Panc1 (cell line): ENCODE results near the gene ALDH18A1.

Experiments
- CTCF ChIP-seq: fragments of 450-650 bp; IDR thresholded peaks from 2 replicates; pipeline ENCODE4 v1.5.1; 2017; ENCODE audit warnings: mild to moderate bottlenecking
- SIN3A ChIP-seq: IDR thresholded peaks from 2 replicates; pipeline ENCODE4 v1.6.1; 2012; ENCODE audit warnings: low read depth, mild to moderate bottlenecking, low read length, moderate library complexity, borderline replicate concordance; ENCODE audit not compliant: insufficient read depth
- TF ChIP-seq, protein P1 (sequence below), 2 experiments: IDR thresholded peaks; 2 replicates each; pipeline ENCODE4 v1.6.1; 2011 to 2012; ENCODE audit warnings: low read depth in 2 of 2, control low read depth in 1 of 2, low read length in 1 of 2, mild to moderate bottlenecking in 1 of 2, moderate library complexity in 1 of 2; ENCODE audit not compliant: insufficient read depth in 1 of 2

DNA sequence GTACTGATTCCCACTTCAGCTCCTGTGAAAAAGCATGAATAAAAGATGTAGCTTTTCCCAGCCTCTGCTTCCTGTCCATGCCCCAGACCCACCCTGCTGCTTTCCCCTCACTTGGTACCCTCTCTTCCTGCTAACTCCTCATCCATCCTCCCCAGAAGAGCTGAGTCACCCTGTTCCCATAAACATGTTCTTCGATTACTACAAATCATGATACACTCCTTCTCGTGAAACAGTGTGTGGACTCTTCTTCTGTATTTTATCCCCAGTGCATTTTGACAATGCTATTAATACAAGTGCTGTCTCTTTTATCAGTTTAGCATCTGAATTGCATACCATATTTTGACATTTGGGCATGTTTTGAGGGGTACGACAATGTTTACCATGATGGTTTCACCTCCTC is 49.6 kb downstream of the ALDH18A1 start:
- TF ChIP-seq SIN3A: no peak
- TF ChIP-seq CTCF: no peak
- TF ChIP-seq, protein P1, sequence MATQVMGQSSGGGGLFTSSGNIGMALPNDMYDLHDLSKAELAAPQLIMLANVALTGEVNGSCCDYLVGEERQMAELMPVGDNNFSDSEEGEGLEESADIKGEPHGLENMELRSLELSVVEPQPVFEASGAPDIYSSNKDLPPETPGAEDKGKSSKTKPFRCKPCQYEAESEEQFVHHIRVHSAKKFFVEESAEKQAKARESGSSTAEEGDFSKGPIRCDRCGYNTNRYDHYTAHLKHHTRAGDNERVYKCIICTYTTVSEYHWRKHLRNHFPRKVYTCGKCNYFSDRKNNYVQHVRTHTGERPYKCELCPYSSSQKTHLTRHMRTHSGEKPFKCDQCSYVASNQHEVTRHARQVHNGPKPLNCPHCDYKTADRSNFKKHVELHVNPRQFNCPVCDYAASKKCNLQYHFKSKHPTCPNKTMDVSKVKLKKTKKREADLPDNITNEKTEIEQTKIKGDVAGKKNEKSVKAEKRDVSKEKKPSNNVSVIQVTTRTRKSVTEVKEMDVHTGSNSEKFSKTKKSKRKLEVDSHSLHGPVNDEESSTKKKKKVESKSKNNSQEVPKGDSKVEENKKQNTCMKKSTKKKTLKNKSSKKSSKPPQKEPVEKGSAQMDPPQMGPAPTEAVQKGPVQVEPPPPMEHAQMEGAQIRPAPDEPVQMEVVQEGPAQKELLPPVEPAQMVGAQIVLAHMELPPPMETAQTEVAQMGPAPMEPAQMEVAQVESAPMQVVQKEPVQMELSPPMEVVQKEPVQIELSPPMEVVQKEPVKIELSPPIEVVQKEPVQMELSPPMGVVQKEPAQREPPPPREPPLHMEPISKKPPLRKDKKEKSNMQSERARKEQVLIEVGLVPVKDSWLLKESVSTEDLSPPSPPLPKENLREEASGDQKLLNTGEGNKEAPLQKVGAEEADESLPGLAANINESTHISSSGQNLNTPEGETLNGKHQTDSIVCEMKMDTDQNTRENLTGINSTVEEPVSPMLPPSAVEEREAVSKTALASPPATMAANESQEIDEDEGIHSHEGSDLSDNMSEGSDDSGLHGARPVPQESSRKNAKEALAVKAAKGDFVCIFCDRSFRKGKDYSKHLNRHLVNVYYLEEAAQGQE (IDR thresholded peaks at IDR 0.05; ENCODE audit: insufficient read depth in 1 of 2, low read depth in 2 of 2, low read length in 1 of 2): no peak
